Measurements from ENCODE around the gene SYVN1. TPM values are rescaled to one million over a fixed set of nuclear protein-coding genes. Genes with fewer than 3 reads are reported as not detected.

Gene SYVN1
- polyA plus RNA-seq, 2 of the 4 experiments (the other 2 are of a cell fraction) = 21.4 to 25.1 TPM

DNA sequence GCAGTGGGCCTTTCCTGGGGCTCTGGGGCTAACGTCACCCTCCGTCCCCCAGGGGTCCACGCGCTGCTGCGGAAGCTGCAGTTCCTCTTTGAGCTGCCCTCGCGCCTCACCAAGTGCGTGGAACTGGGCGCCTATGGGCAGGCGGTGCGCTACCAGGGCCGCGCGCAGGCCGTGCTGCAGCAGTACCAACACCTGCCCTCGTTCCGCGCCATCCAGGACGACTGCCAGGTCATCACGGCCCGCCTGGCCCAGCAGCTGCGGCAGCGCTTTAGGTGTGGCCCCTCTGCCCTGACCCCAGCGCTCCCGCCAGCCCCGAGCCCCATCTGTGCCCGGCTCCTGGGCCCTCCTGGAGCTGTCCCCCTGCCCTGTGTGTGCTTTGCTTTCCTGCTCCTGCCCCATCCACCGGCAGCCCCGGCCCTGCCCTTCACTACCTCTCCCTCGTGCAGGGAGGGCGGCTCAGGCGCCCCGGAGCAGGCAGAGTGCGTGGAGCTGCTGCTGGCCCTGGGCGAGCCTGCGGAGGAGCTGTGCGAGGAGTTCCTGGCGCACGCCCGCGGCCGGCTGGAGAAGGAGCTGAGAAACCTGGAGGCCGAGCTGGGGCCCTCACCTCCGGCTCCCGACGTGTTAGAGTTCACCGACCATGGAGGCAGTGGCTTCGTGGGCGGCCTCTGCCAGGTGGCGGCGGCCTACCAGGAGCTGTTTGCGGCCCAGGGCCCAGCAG, 26.4 kb downstream of the SYVN1 start:
- CTCF ChIA-PET = interaction anchor here (0.6 to 6.6 kb wide), 10 partner anchors 12 to 261 kb away, joined by 3 to 153 read pairs (median 4); partner anchors contain the start of genes ARL2, FAU, MRPL49 and VPS51
- H3K9me3 ChIP-seq = no peaks in the 10 kb centered on the region
- H3K4me3 ChIP-seq = no peak overlapping the region
- ATAC-seq (no peak), FAIRE-seq (no peak), DNase-seq (ENCODE audit: low read depth in 1 of 2, low spot score in 1 of 2) (no peak)
- H3K27ac ChIP-seq = no peak overlapping the region
- 94% methylated on average over 27 of the region's 52 CpGs for WGBS (ENCODE audit: missing lambda C conversion rate)
- POLR2A ChIA-PET = interaction anchor here (0.9 to 1.0 kb wide), 2 partner anchors 10 to 14 kb away, joined by 3 to 4 read pairs; partner anchors contain the start of genes FAU, MRPL49 and ZNHIT2
- H3K4me1 ChIP-seq = peaks cover 15% of the 10 kb centered on the region; the same call in 2 of the 3 replicates
- no peak overlapping the region for H3K4me2 ChIP-seq
- TF ChIP-seq, protein P1, sequence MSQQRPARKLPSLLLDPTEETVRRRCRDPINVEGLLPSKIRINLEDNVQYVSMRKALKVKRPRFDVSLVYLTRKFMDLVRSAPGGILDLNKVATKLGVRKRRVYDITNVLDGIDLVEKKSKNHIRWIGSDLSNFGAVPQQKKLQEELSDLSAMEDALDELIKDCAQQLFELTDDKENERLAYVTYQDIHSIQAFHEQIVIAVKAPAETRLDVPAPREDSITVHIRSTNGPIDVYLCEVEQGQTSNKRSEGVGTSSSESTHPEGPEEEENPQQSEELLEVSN (IDR thresholded peaks at IDR 0.05; ENCODE audit: borderline replicate concordance, low read depth) = no peak
- TF ChIP-seq BHLHE40 (IDR thresholded peaks at IDR 0.05; ENCODE audit: low read depth, low read length) = no peak
- TF ChIP-seq GATA3 (IDR thresholded peaks at IDR 0.05; ENCODE audit: borderline replicate concordance) = no peak
- no peak for TF ChIP-seq CEBPB (IDR thresholded peaks at IDR 0.05)
- TF ChIP-seq HDAC2 (IDR thresholded peaks at IDR 0.05) = no peak
- TF ChIP-seq, protein P2, sequence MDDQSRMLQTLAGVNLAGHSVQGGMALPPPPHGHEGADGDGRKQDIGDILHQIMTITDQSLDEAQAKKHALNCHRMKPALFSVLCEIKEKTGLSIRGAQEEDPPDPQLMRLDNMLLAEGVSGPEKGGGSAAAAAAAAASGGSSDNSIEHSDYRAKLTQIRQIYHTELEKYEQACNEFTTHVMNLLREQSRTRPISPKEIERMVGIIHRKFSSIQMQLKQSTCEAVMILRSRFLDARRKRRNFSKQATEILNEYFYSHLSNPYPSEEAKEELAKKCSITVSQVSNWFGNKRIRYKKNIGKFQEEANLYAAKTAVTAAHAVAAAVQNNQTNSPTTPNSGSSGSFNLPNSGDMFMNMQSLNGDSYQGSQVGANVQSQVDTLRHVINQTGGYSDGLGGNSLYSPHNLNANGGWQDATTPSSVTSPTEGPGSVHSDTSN (IDR thresholded peaks at IDR 0.05) = no peak

DNA sequence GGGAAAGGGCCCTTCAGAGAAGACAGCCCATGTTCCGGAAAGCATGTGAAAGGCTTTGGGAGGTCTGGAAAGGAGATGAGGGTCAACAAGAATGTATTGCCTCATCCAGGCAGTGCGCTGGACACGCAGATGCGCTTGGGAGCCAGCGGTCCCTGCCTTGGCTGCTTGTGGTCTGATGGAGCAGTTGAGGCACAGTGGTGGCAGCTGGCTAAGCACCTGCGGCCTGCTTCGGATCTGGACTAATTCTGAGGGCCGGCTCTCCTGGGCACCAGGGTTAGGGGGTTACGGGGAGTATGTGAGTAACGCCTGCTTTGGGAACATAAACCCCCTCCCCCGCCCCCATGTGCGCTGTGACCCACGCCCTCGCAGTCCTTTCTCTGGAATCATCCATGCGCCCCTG, 27.2 kb downstream of the SYVN1 start:
- ChIA-PET CTCF (interaction anchor here (0.6 to 6.6 kb wide), 3 partner anchors 11 to 64 kb away, joined by 3 to 153 read pairs (median 62); partner anchors contain the start of genes FAU, MRPL49, VPS51 and ZNHIT2), POLR2A (no interaction called here)
- WGBS (ENCODE audit: missing lambda C conversion rate) = 94% methylated on average over 14 of the region's 15 CpGs
- FAIRE-seq (no peak), DNase-seq (ENCODE audit: low read depth in 1 of 2, low spot score in 1 of 2) (no peak), ATAC-seq (no peak)
- H3K4me3 ChIP-seq = no peak overlapping the region
- H3K4me2 ChIP-seq = no peak overlapping the region
- TF ChIP-seq RCOR1 (IDR thresholded peaks at IDR 0.05; ENCODE audit: low read depth, low read length) (no peak), JUN (IDR thresholded peaks at IDR 0.05) (no peak), FOSB (CRISPR knock-in tag; IDR thresholded peaks at IDR 0.05) (no peak), RAD21 (conservative IDR thresholded peaks at IDR 0.05 in 1 of 2, IDR thresholded peaks at IDR 0.05 in 1 of 2) (no peak), KDM1A (IDR thresholded peaks at IDR 0.05; ENCODE audit: low read depth) (no peak), CHD4 (IDR thresholded peaks at IDR 0.05; ENCODE audit: borderline replicate concordance) (no peak), PHF8 (IDR thresholded peaks at IDR 0.05; ENCODE audit: borderline replicate concordance, low read depth) (no peak), HOXB13 (CRISPR knock-in tag; IDR thresholded peaks at IDR 0.05; ENCODE audit: low read depth) (no peak), EP300 (IDR thresholded peaks at IDR 0.05) (no peak), RARB (CRISPR knock-in tag; IDR thresholded peaks at IDR 0.05) (no peak), KDM5A (IDR thresholded peaks at IDR 0.05) (no peak), FOXS1 (CRISPR knock-in tag; IDR thresholded peaks at IDR 0.05) (no peak), MYC (IDR thresholded peaks at IDR 0.05; ENCODE audit: borderline replicate concordance, low read length) (no peak), NR3C1 (IDR thresholded peaks at IDR 0.05) (no peak), MAFK (IDR thresholded peaks at IDR 0.05; ENCODE audit: partially characterized antibody) (no peak)
- TF ChIP-seq, protein P3, sequence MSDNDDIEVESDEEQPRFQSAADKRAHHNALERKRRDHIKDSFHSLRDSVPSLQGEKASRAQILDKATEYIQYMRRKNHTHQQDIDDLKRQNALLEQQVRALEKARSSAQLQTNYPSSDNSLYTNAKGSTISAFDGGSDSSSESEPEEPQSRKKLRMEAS (IDR thresholded peaks at IDR 0.05) = no peak
- TF ChIP-seq, protein P4, sequence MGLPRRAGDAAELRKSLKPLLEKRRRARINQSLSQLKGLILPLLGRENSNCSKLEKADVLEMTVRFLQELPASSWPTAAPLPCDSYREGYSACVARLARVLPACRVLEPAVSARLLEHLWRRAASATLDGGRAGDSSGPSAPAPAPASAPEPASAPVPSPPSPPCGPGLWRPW (IDR thresholded peaks at IDR 0.05) = no peak
- TF ChIP-seq, protein P5, sequence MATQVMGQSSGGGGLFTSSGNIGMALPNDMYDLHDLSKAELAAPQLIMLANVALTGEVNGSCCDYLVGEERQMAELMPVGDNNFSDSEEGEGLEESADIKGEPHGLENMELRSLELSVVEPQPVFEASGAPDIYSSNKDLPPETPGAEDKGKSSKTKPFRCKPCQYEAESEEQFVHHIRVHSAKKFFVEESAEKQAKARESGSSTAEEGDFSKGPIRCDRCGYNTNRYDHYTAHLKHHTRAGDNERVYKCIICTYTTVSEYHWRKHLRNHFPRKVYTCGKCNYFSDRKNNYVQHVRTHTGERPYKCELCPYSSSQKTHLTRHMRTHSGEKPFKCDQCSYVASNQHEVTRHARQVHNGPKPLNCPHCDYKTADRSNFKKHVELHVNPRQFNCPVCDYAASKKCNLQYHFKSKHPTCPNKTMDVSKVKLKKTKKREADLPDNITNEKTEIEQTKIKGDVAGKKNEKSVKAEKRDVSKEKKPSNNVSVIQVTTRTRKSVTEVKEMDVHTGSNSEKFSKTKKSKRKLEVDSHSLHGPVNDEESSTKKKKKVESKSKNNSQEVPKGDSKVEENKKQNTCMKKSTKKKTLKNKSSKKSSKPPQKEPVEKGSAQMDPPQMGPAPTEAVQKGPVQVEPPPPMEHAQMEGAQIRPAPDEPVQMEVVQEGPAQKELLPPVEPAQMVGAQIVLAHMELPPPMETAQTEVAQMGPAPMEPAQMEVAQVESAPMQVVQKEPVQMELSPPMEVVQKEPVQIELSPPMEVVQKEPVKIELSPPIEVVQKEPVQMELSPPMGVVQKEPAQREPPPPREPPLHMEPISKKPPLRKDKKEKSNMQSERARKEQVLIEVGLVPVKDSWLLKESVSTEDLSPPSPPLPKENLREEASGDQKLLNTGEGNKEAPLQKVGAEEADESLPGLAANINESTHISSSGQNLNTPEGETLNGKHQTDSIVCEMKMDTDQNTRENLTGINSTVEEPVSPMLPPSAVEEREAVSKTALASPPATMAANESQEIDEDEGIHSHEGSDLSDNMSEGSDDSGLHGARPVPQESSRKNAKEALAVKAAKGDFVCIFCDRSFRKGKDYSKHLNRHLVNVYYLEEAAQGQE (IDR thresholded peaks at IDR 0.05) = no peak
- TF ChIP-seq, protein P6, sequence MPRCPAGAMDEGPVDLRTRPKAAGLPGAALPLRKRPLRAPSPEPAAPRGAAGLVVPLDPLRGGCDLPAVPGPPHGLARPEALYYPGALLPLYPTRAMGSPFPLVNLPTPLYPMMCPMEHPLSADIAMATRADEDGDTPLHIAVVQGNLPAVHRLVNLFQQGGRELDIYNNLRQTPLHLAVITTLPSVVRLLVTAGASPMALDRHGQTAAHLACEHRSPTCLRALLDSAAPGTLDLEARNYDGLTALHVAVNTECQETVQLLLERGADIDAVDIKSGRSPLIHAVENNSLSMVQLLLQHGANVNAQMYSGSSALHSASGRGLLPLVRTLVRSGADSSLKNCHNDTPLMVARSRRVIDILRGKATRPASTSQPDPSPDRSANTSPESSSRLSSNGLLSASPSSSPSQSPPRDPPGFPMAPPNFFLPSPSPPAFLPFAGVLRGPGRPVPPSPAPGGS (IDR thresholded peaks at IDR 0.05) = no peak
- no peak overlapping the region for H3K27ac ChIP-seq
- H3K4me1 ChIP-seq = peaks cover 12% of the 10 kb centered on the region; the same call in 2 of the 3 replicates
- H3K9me3 ChIP-seq = no peaks in the 10 kb centered on the region
